H9 (cell line): ENCODE results near the gene GARS1. TPM values are rescaled to one million over a fixed set of nuclear protein-coding genes. Genes with fewer than 3 reads are reported as not detected.

Experiments
- DNase-seq: peaks from one replicate; pipeline ENCODE4 v3.0.0-alpha.2; 2017
- H2AFZ ChIP-seq: one replicate; pipeline ENCODE4 v1.6.1; 2013; ENCODE audit warnings: mild to moderate bottlenecking, low read length, control low read depth, moderate library complexity
- H2AK5ac ChIP-seq: 2 replicates; pipeline ENCODE4 v1.6.1; 2013; ENCODE audit warnings: low read length, control low read depth, mixed read lengths; ENCODE audit not compliant: insufficient read length
- H2BK120ac ChIP-seq: one replicate; pipeline ENCODE4 v1.6.1; 2013; ENCODE audit warnings: low read depth, mild to moderate bottlenecking, low read length, control low read depth, inconsistent platforms; ENCODE audit not compliant: poor library complexity, severe bottlenecking
- H2BK12ac ChIP-seq: 2 replicates; pipeline ENCODE4 v1.6.1; 2013; ENCODE audit warnings: low read length, control low read depth, mixed read lengths, low read depth; ENCODE audit not compliant: insufficient read length
- H2BK15ac ChIP-seq: 2 replicates; pipeline ENCODE4 v1.6.1; 2013; ENCODE audit warnings: low read depth, low read length, control low read depth
- H2BK20ac ChIP-seq: one replicate; pipeline ENCODE4 v1.6.1; 2013; ENCODE audit warnings: low read depth, mild to moderate bottlenecking, low read length, control low read depth, inconsistent platforms; ENCODE audit not compliant: poor library complexity, severe bottlenecking
- H2BK5ac ChIP-seq: 2 replicates; pipeline ENCODE4 v1.6.1; 2013; ENCODE audit warnings: low read length, control low read depth, mixed read lengths; ENCODE audit not compliant: insufficient read length
- H3K14ac ChIP-seq: 2 replicates; pipeline ENCODE4 v1.6.1; 2013; ENCODE audit warnings: low read length, control low read depth; ENCODE audit not compliant: insufficient read depth
- H3K18ac ChIP-seq: 2 replicates; pipeline ENCODE4 v1.6.1; 2013; ENCODE audit warnings: low read depth, mild to moderate bottlenecking, mixed read lengths, low read length, control low read depth; ENCODE audit not compliant: insufficient read length
- H3K23ac ChIP-seq: 2 replicates; pipeline ENCODE4 v1.6.1; 2013; ENCODE audit warnings: low read length, control low read depth, mixed read lengths, low read depth; ENCODE audit not compliant: insufficient read length
- H3K23me2 ChIP-seq: 2 replicates; pipeline ENCODE4 v1.6.1; 2013; ENCODE audit warnings: low read depth, mild to moderate bottlenecking, mixed read lengths, low read length, control low read depth; ENCODE audit not compliant: insufficient read length, poor library complexity, severe bottlenecking
- H3K27ac ChIP-seq: 2 replicates; pipeline ENCODE4 v1.5.1; 2013; ENCODE audit warnings: low read length, control low read depth, mixed read lengths, low read depth; ENCODE audit not compliant: insufficient read length
- H3K27me3 ChIP-seq: 2 replicates; pipeline ENCODE4 v1.6.1; 2013; ENCODE audit warnings: low read length, control low read depth, inconsistent platforms; ENCODE audit not compliant: insufficient read depth
- H3K4ac ChIP-seq: 2 replicates; pipeline ENCODE4 v1.6.1; 2013; ENCODE audit warnings: low read depth, mild to moderate bottlenecking, control low read depth, inconsistent platforms, low read length, moderate library complexity
- H3K4me1 ChIP-seq: 2 replicates; pipeline ENCODE4 v1.6.1; 2013; ENCODE audit warnings: low read length, control low read depth, inconsistent platforms; ENCODE audit not compliant: insufficient read depth
- H3K4me2 ChIP-seq: 2 replicates; pipeline ENCODE4 v1.6.1; 2013; ENCODE audit warnings: low read length, control low read depth, mixed read lengths; ENCODE audit not compliant: insufficient read length, insufficient read depth
- H3K56ac ChIP-seq: 2 replicates; pipeline ENCODE4 v1.6.1; 2013; ENCODE audit warnings: low read depth, mild to moderate bottlenecking, mixed read lengths, low read length, control low read depth; ENCODE audit not compliant: insufficient read length
- H3K79me1 ChIP-seq: 2 replicates; pipeline ENCODE4 v1.6.1; 2013; ENCODE audit warnings: low read depth, mild to moderate bottlenecking, moderate library complexity, low read length, control low read depth, inconsistent platforms; ENCODE audit not compliant: insufficient read depth, poor library complexity, severe bottlenecking
- H3K79me2 ChIP-seq: 2 replicates; pipeline ENCODE4 v1.6.1; 2013; ENCODE audit warnings: low read length, control low read depth, inconsistent platforms; ENCODE audit not compliant: insufficient read depth
- H3K9ac ChIP-seq: 2 replicates; pipeline ENCODE4 v1.6.1; 2013; ENCODE audit warnings: low read length, control low read depth, mixed read lengths; ENCODE audit not compliant: insufficient read length; ENCODE audit errors: extremely low read depth
- H3K9me3 ChIP-seq: one replicate; pipeline ENCODE4 v1.6.1; 2013; ENCODE audit warnings: low read depth, low read length, inconsistent platforms; ENCODE audit not compliant: control insufficient read depth
- H3T11ph ChIP-seq: one replicate; pipeline ENCODE4 v1.6.1; 2013; ENCODE audit warnings: mild to moderate bottlenecking, low read length, control low read depth, inconsistent platforms
- H4K20me1 ChIP-seq: one replicate; pipeline ENCODE4 v1.6.1; 2013; ENCODE audit not compliant: control insufficient read depth, insufficient read length, insufficient read depth
- H4K5ac ChIP-seq: 2 replicates; pipeline ENCODE4 v1.6.1; 2013; ENCODE audit warnings: low read depth, mild to moderate bottlenecking, mixed read lengths, low read length, control low read depth; ENCODE audit not compliant: insufficient read length
- H4K8ac ChIP-seq: replicated peaks from 2 replicates; pipeline ENCODE4 v1.6.1; 2013; ENCODE audit warnings: low read length, control low read depth, mixed read lengths, low read depth; ENCODE audit not compliant: insufficient read length
- H4K91ac ChIP-seq: 2 replicates; pipeline ENCODE4 v1.6.1; 2013; ENCODE audit warnings: low read depth, mild to moderate bottlenecking, moderate library complexity, mixed read lengths, low read length, control low read depth; ENCODE audit not compliant: insufficient read length
- H3K27ac Mint-ChIP-seq, 3 experiments: 2 replicates in 2 of 3; 3 replicates in 1 of 3; pipeline ENCODE4 v1.8.0; 2020 to 2021; ENCODE audit warnings: mixed read lengths in 3 of 3, mild to moderate bottlenecking in 1 of 3, moderate library complexity in 1 of 3
- H3K27me3 Mint-ChIP-seq: 2 replicates; pipeline ENCODE4 v1.8.0; 2021; ENCODE audit warnings: low read depth, mild to moderate bottlenecking, moderate library complexity, mixed read lengths
- H3K36me3 Mint-ChIP-seq, 3 experiments: 2 replicates in 2 of 3; 3 replicates in 1 of 3; pipeline ENCODE4 v1.8.0; 2020 to 2021; ENCODE audit warnings: low read depth in 3 of 3, mixed read lengths in 3 of 3; ENCODE audit not compliant: insufficient read depth in 1 of 3
- H3K4me1 Mint-ChIP-seq, 2 experiments: 2 replicates each; pipeline ENCODE4 v1.8.0; 2020; ENCODE audit warnings: mixed read lengths in 2 of 2
- H3K4me3 Mint-ChIP-seq, 2 experiments: 2 replicates in 1 of 2; 3 replicates in 1 of 2; pipeline ENCODE4 v1.8.0; 2020 to 2021; ENCODE audit warnings: mild to moderate bottlenecking in 2 of 2, mixed read lengths in 2 of 2, moderate library complexity in 1 of 2
- H3K9me3 Mint-ChIP-seq, 2 experiments: 2 replicates in 1 of 2; 3 replicates in 1 of 2; pipeline ENCODE4 v1.8.0; 2020; ENCODE audit warnings: mild to moderate bottlenecking in 2 of 2, mixed read lengths in 2 of 2, moderate library complexity in 1 of 2
- WGBS: extraction: QIAGEN DNeasy Blood & Tissue Kit; methylation state at CpG from one replicate; pipeline ENCODE4 v1.1.7; 2013; ENCODE audit warnings: missing lambda C conversion rate, low lambda C conversion rate, mixed read lengths; ENCODE audit not compliant: insufficient read length; ENCODE audit errors: extremely low coverage; 5-methylcytosine and 5-hydroxymethylcytosine counted together
- total RNA-seq: library from RNA; stranded (reverse); gene quantifications from 2 replicates; pipeline ENCODE4 v1.2.1, GENCODE V29; 2021
- TF ChIP-seq, protein P1 (sequence below): fragments of 200-600 bp; sonication (generic); conservative IDR thresholded peaks from 3 replicates; pipeline ENCODE4 v1.8.0; 2021; ENCODE audit warnings: antibody characterized with exemption, mild to moderate bottlenecking

GARS1 gene
- total RNA-seq, 1 experiment from 2014 or later = 234 TPM

DNA sequence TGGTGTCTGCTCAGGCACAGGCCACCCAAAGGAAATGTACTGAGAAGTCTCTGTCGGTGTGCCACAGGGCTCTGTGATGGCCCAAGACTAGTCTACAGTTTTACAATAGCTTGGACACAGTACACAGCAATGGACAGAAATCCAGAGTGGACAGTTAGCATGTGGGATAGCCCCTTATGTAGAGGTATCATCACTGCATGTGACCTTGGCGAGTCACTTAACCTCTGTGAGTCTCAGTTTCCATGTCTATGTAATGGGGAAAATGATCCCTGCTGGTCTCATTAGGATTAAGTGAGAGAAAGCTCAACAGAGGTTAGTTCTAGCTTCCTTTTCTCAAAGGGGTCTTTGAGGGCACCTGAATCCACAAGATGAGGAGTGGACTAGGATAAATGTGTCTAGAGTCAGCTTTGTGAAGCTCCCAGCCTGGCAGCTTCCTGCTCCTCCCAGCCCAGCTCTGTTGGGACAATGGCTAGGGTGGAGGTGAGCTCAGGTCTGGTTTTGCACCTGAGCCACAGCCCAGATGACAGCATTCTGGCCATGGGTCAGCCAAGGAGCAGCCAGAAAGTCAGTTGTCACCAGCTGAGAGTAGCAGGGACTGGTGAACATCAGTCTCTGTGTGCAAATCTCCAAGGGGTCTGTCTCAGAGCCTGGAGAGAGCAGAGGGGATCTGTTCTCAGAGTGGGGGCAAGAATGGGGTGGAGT, 69.7 kb downstream of the GARS1 start:
- Mint-ChIP-seq H3K36me3 (no peaks in the 10 kb centered on the region), H3K27ac (no peak overlapping the region), H3K4me3 (no peak overlapping the region), H3K27me3 (no peaks in the 10 kb centered on the region; the same call in 1 of the 2 replicates), H3K4me1 (peaks cover 11 to 16% of the 10 kb centered on the region in 2 experiments), H3K9me3 (no peaks in the 10 kb centered on the region)
- no peak overlapping the region for H3K4me2 ChIP-seq
- no peak overlapping the region for H3K9ac ChIP-seq
- no peak overlapping the region for H3K56ac ChIP-seq
- H2BK12ac ChIP-seq = no peak overlapping the region
- no peak for DNase-seq
- H3K14ac ChIP-seq = no peak overlapping the region; the same call in 1 of the 2 replicates
- no peak overlapping the region for H2BK20ac ChIP-seq
- H3K4ac ChIP-seq = no peak overlapping the region
- H3K27me3 ChIP-seq = no peaks in the 10 kb centered on the region
- no peak overlapping the region for H2BK15ac ChIP-seq
- no peak overlapping the region for H2BK120ac ChIP-seq
- no peak overlapping the region for H3K27ac ChIP-seq
- no peak overlapping the region for H3K23ac ChIP-seq
- no peak overlapping the region for H3K18ac ChIP-seq
- H3K9me3 ChIP-seq = no peaks in the 10 kb centered on the region
- no peak overlapping the region for H3T11ph ChIP-seq
- no peak overlapping the region for H4K5ac ChIP-seq
- H4K91ac ChIP-seq = no peak overlapping the region
- TF ChIP-seq, protein P1, sequence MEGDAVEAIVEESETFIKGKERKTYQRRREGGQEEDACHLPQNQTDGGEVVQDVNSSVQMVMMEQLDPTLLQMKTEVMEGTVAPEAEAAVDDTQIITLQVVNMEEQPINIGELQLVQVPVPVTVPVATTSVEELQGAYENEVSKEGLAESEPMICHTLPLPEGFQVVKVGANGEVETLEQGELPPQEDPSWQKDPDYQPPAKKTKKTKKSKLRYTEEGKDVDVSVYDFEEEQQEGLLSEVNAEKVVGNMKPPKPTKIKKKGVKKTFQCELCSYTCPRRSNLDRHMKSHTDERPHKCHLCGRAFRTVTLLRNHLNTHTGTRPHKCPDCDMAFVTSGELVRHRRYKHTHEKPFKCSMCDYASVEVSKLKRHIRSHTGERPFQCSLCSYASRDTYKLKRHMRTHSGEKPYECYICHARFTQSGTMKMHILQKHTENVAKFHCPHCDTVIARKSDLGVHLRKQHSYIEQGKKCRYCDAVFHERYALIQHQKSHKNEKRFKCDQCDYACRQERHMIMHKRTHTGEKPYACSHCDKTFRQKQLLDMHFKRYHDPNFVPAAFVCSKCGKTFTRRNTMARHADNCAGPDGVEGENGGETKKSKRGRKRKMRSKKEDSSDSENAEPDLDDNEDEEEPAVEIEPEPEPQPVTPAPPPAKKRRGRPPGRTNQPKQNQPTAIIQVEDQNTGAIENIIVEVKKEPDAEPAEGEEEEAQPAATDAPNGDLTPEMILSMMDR = no peak
- no peaks in the 10 kb centered on the region for H3K79me2 ChIP-seq
- H4K20me1 ChIP-seq = no peaks in the 10 kb centered on the region
- H4K8ac ChIP-seq = no peak overlapping the region
- no peaks in the 10 kb centered on the region for H3K79me1 ChIP-seq
- no peak overlapping the region for H2AFZ ChIP-seq
- no peaks in the 10 kb centered on the region for H3K4me1 ChIP-seq
- H2AK5ac ChIP-seq = no peak overlapping the region
- no peak overlapping the region for H2BK5ac ChIP-seq
- WGBS = no CpG with 5 or more reads among the region's 2 CpGs
- H3K23me2 ChIP-seq = no peaks in the 10 kb centered on the region
